Progenitor cell of endocrine pancreas (in vitro differentiated cells): ENCODE results near the gene DFFB. TPM values are rescaled to one million over a fixed set of nuclear protein-coding genes. Genes with fewer than 3 reads are reported as not detected.

Source experiments
- DNase-seq: peaks from one replicate; pipeline ENCODE4 v3.0.0; 2021; ENCODE audit warnings: low spot score; ENCODE audit not compliant: unreplicated experiment
- H3K27ac Mint-ChIP-seq: 2 replicates; pipeline ENCODE4 v1.8.0; 2021; ENCODE audit warnings: mild to moderate bottlenecking, moderate library complexity, mixed read lengths
- H3K27me3 Mint-ChIP-seq: 2 replicates; pipeline ENCODE4 v1.8.0; 2021; ENCODE audit warnings: mixed read lengths
- H3K36me3 Mint-ChIP-seq: 2 replicates; pipeline ENCODE4 v1.8.0; 2022; ENCODE audit warnings: mixed read lengths; ENCODE audit not compliant: insufficient read depth
- H3K4me1 Mint-ChIP-seq: 2 replicates; pipeline ENCODE4 v1.8.0; 2021; ENCODE audit warnings: low read depth, mixed read lengths
- H3K4me3 Mint-ChIP-seq: 2 replicates; pipeline ENCODE4 v1.8.0; 2021; ENCODE audit warnings: low read depth, mild to moderate bottlenecking, moderate library complexity, mixed read lengths
- H3K9me3 Mint-ChIP-seq: 2 replicates; pipeline ENCODE4 v1.8.0; 2021; ENCODE audit warnings: low read depth, mixed read lengths
- total RNA-seq: library from RNA; stranded (reverse); gene quantifications from 2 replicates; pipeline ENCODE4 v1.2.1, GENCODE V29; 2021
- TF ChIP-seq, protein P1 (sequence below): fragments of 200-600 bp; sonication (generic); IDR thresholded peaks from one replicate; pipeline ENCODE4 v1.5.0; 2021; ENCODE audit warnings: antibody characterized with exemption, mild to moderate bottlenecking; ENCODE audit not compliant: unreplicated experiment

Gene DFFB
- total RNA-seq, 1 donor from 2014 or later, result 11.9 TPM

DNA sequence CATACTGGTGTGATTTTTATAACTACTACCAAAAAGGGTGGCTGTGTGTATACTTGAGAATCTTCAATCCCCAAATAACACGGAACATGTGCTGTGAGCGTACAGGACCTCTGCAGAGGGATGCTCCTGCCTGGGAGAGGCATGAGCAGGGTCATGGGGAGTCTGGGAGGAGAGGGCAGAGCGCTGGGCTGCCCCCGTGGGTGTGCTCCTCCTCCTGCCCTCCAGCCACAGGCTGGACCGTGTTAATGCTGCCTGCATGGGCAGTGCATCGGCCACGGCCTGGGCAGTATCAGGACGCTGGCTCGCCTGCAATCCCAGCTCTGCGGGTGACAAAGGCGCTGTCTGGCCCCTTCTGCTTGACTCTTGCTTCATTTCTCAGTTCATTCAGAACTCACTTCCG, 6.4 kb upstream of the DFFB start:
- H3K4me3 Mint-ChIP-seq, result no peak overlapping the region
- H3K27ac Mint-ChIP-seq, result no peak overlapping the region
- DNase-seq, result no peak
- TF ChIP-seq, protein P1, sequence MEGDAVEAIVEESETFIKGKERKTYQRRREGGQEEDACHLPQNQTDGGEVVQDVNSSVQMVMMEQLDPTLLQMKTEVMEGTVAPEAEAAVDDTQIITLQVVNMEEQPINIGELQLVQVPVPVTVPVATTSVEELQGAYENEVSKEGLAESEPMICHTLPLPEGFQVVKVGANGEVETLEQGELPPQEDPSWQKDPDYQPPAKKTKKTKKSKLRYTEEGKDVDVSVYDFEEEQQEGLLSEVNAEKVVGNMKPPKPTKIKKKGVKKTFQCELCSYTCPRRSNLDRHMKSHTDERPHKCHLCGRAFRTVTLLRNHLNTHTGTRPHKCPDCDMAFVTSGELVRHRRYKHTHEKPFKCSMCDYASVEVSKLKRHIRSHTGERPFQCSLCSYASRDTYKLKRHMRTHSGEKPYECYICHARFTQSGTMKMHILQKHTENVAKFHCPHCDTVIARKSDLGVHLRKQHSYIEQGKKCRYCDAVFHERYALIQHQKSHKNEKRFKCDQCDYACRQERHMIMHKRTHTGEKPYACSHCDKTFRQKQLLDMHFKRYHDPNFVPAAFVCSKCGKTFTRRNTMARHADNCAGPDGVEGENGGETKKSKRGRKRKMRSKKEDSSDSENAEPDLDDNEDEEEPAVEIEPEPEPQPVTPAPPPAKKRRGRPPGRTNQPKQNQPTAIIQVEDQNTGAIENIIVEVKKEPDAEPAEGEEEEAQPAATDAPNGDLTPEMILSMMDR, result no peak
- H3K36me3 Mint-ChIP-seq, result peaks cover 11% of the 10 kb centered on the region
- H3K9me3 Mint-ChIP-seq, result no peaks in the 10 kb centered on the region
- peaks cover 3% of the 10 kb centered on the region for H3K4me1 Mint-ChIP-seq
- no peaks in the 10 kb centered on the region for H3K27me3 Mint-ChIP-seq

DNA sequence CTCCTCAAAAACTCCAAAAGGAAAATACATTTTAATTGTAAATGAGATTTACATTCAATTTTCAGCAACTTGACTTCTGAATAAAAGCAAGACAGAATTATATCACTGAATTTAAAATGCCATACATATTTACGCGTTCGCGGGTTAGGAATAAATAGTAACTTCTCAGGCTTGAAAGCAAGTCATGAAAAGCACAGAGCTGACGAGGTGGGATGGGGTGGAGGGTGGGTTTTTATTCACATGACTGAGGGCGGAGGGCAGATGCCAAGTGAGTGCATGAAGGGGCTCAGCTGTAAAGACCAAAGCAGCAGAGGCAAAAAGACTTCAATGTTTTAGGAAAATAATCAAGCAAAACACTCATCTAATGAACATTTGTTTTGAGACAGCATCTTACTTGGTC, 6.0 kb upstream of the DFFB start:
- no peak for DNase-seq
- no peak overlapping the region for H3K27ac Mint-ChIP-seq
- H3K9me3 Mint-ChIP-seq, result no peaks in the 10 kb centered on the region
- no peaks in the 10 kb centered on the region for H3K27me3 Mint-ChIP-seq
- peaks cover 8% of the 10 kb centered on the region for H3K4me1 Mint-ChIP-seq
- H3K36me3 Mint-ChIP-seq, result peaks cover 11% of the 10 kb centered on the region
- no peak overlapping the region for H3K4me3 Mint-ChIP-seq
- TF ChIP-seq, protein P1, result no peak

DNA sequence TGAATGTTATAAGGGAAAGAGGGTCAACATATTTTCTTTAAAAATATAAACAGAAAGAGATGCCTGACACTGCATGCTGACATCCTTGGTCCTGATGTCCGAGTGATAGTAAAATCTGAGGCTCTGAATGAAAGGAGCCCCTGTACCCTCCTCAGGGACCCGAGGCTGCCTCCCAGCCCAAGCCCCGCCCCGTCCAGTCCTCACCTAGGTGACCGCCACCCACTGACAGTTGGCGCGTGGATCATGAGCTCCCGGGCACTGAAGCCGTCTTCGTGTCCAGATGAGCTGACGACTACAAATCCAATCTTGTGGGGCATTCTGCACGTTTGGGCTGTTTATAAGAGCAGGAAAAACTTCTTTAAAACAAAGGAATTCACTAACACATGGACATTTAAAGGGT, 5.2 kb upstream of the DFFB start:
- Mint-ChIP-seq H3K4me1 (peaks cover 7% of the 10 kb centered on the region), H3K36me3 (peaks cover 7% of the 10 kb centered on the region), H3K4me3 (no peak overlapping the region), H3K27me3 (no peaks in the 10 kb centered on the region), H3K9me3 (no peaks in the 10 kb centered on the region), H3K27ac (no peak overlapping the region)
- DNase-seq, result no peak
- TF ChIP-seq, protein P1, result no peak

DNA sequence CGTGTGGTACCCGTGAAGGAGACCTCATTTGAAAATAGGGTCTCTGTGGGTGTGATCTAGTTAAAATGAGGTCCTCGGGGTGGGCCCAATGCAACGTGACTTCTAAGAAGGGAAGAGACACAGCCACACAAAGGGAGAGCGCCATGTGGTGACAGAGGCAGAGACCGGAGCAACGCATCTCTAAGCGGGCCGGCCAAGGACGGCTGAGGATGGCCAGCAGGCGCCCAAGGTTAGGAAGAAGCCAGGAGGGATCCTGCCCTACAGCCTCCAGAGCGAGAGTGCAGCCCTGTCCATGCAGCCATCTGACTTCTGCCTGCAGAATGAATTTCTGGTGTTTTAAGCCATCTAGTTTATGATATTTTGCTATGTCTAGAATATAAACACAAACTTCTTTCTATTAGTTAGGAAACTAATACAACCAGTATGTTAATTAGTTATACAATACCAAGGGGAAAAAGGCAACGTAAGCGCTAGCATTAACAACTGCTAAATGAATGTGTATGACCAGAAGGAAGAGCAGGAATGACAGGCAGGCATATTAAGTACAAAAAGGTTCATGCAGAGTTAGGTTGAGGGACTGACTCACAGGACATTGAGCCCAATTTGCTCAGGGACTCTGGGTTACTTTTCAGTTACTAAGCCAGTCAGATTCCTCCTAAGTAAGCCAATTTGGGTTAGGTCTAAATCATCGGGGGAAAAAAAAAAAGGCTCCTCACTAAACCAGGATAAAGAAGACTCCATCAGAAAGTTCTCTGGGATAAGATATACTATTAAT, 4.4 kb upstream of the DFFB start:
- no peak overlapping the region for H3K4me3 Mint-ChIP-seq
- no peak overlapping the region for H3K27ac Mint-ChIP-seq
- DNase-seq, result no peak
- H3K36me3 Mint-ChIP-seq, result peaks cover 6% of the 10 kb centered on the region
- H3K27me3 Mint-ChIP-seq, result no peaks in the 10 kb centered on the region
- no peaks in the 10 kb centered on the region for H3K9me3 Mint-ChIP-seq
- TF ChIP-seq, protein P1, result no peak
- peaks cover 9% of the 10 kb centered on the region for H3K4me1 Mint-ChIP-seq

DNA sequence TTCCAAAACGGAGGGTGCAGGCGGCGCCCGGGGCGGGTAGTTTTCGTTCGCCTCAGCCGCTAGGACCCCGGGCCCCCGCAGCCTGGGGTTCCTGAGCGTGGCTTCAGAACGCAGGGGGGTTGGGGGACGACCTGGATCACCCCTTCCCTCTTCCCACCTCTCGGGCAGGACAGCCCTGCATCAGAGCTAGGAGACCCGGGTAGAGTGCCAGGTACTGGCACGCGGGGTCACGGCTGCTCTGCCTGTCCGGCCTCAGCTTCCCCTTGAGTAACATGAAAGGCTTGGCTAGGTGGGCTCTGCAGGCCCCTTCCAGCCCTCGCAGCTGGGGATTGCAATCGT, 484 bp downstream of the DFFB start:
- Mint-ChIP-seq H3K27me3 (no peaks in the 10 kb centered on the region), H3K36me3 (no peaks in the 10 kb centered on the region), H3K4me3 (peak overlapping the region; percentile 98), H3K4me1 (peaks cover 15% of the 10 kb centered on the region), H3K27ac (no peak overlapping the region), H3K9me3 (no peaks in the 10 kb centered on the region)
- no peak for DNase-seq
- TF ChIP-seq, protein P1, result no peak
